Measurements from ENCODE around the gene ADSS1.

ADSS1 gene

GRCh38 chr14:104751539-104752422 lies 27.8 kb downstream of the ADSS1 start:
- no peak for DNase-seq

GRCh38 chr14:104752423-104752734 lies 28.4 kb downstream of the ADSS1 start:
- DNase-seq: no peak

GRCh38 chr14:104752735-104753527 lies 28.9 kb downstream of the ADSS1 start, which contains the start of gene SIVA1:
SIVA1 (plus strand) TSS chr14:104753147; CDS start chr14:104753202, 55 bp downstream.
- DNase-seq: peak; percentile 100

GRCh38 chr14:104753528-104754212 lies 29.6 kb downstream of the ADSS1 start:
- DNase-seq: peak; percentile 51

GRCh38 chr14:104754213-104754851 lies 30.3 kb downstream of the ADSS1 start:
- DNase-seq: no peak

GRCh38 chr14:104755621-104756020 lies 31.6 kb downstream of the ADSS1 start:
- DNase-seq: no peak

GRCh38 chr14:104756477-104757237 lies 32.6 kb downstream of the ADSS1 start:
- no peak for DNase-seq

GRCh38 chr14:104757238-104757585 lies 33.2 kb downstream of the ADSS1 start:
- DNase-seq: no peak

- DNase-seq: no peak
Measured at GRCh38 chr14:104757681-104758392, 33.8 kb downstream of the ADSS1 start.

- DNase-seq: no peak
Measured at GRCh38 chr14:104758981-104759969, 35.2 kb downstream of the ADSS1 start.

- DNase-seq: no peak
Measured at GRCh38 chr14:104765517-104765916, 41.5 kb downstream of the ADSS1 start.

GRCh38 chr14:104766256-104766862 lies 42.3 kb downstream of the ADSS1 start:
- DNase-seq: no peak

- no peak for DNase-seq
Measured at GRCh38 chr14:104766863-104767633, 43.0 kb downstream of the ADSS1 start.

GRCh38 chr14:104767634-104767918 lies 43.5 kb downstream of the ADSS1 start:
- no peak for DNase-seq

- peak; percentile 49 for DNase-seq
Measured at GRCh38 chr14:104768437-104769323, 44.7 kb downstream of the ADSS1 start.

GRCh38 chr14:104769324-104770071 lies 45.5 kb downstream of the ADSS1 start:
- no peak for DNase-seq

GRCh38 chr14:104770072-104770579 lies 46.1 kb downstream of the ADSS1 start:
- no peak for DNase-seq

Measured in NCI-H2171 (cell line).